GM06990 (cell line): ENCODE results near the gene TUBA1A.
"Not testable (repeated sequence)": the region's sequence is repeated elsewhere in the genome, so short reads cannot be mapped to it uniquely, and the experiment has no call there.

ENCODE experiments used
- DNase-seq: peaks from one replicate; pipeline ENCODE4 v3.0.0-alpha.2; 2011; ENCODE audit not compliant: insufficient read length; ENCODE audit errors: extremely low read depth
- H3K27me3 ChIP-seq: replicated peaks from 2 replicates; pipeline ENCODE4 v1.6.0; 2011; ENCODE audit warnings: low read length; ENCODE audit not compliant: control insufficient read depth, insufficient read depth
- H3K36me3 ChIP-seq: 2 replicates; pipeline ENCODE4 v1.5.1; 2011; ENCODE audit warnings: low read length; ENCODE audit not compliant: control insufficient read depth, insufficient read depth
- H3K4me3 ChIP-seq: replicated peaks from 2 replicates; pipeline ENCODE4 v1.5.1; 2011; ENCODE audit warnings: low read depth, mild to moderate bottlenecking, control low read depth, low read length
- CTCF ChIP-seq: IDR thresholded peaks from 2 replicates; pipeline ENCODE4 v1.5.1; 2011; ENCODE audit warnings: low read length, control low read depth, mild to moderate bottlenecking, inconsistent platforms; ENCODE audit not compliant: insufficient read depth, poor library complexity, severe bottlenecking

Gene TUBA1A

GRCh38 chr12:49198431-49199155, 9.7 kb upstream of the TUBA1A start:
- H3K4me3 ChIP-seq: no peak overlapping the region
- DNase-seq: no peak
- H3K36me3 ChIP-seq: no peaks in the 10 kb centered on the region
- no peaks in the 10 kb centered on the region for H3K27me3 ChIP-seq
- no peak for TF ChIP-seq CTCF

GRCh38 chr12:49197256-49197655, 8.4 kb upstream of the TUBA1A start:
- no peaks in the 10 kb centered on the region for H3K36me3 ChIP-seq
- no peak for DNase-seq
- no peak overlapping the region for H3K4me3 ChIP-seq
- no peaks in the 10 kb centered on the region for H3K27me3 ChIP-seq
- no peak for TF ChIP-seq CTCF

GRCh38 chr12:49195736-49196135, 6.9 kb upstream of the TUBA1A start:
- Histone ChIP-seq H3K27me3 (no peaks in the 10 kb centered on the region), H3K4me3 (no peak overlapping the region), H3K36me3 (no peaks in the 10 kb centered on the region)
- TF ChIP-seq CTCF: no peak
- no peak for DNase-seq

- H3K27me3 ChIP-seq, H3K36me3 ChIP-seq, H3K4me3 ChIP-seq, DNase-seq: not testable (repeated sequence)
These were observed 4.9 kb upstream of the TUBA1A start for GRCh38 chr12:49193746-49194145.

GRCh38 chr12:49191498-49191897, 2.6 kb upstream of the TUBA1A start:
- not testable (repeated sequence) for H3K4me3 ChIP-seq, H3K27me3 ChIP-seq, DNase-seq, H3K36me3 ChIP-seq

- Histone ChIP-seq H3K27me3 (no peaks in the 10 kb centered on the region), H3K4me3 (no peak overlapping the region), H3K36me3 (no peaks in the 10 kb centered on the region; the same call in 1 of the 2 replicates)
- TF ChIP-seq CTCF: no peak
- no peak for DNase-seq
These were observed 2.1 kb upstream of the TUBA1A start for GRCh38 chr12:49190974-49191373.
